Measurements from ENCODE around the gene DLG2. TPM values are rescaled to one million over a fixed set of nuclear protein-coding genes. Genes with fewer than 3 reads are reported as not detected.

DLG2 gene
- polyA plus RNA-seq, 1 donor: 8.1 TPM

DNA sequence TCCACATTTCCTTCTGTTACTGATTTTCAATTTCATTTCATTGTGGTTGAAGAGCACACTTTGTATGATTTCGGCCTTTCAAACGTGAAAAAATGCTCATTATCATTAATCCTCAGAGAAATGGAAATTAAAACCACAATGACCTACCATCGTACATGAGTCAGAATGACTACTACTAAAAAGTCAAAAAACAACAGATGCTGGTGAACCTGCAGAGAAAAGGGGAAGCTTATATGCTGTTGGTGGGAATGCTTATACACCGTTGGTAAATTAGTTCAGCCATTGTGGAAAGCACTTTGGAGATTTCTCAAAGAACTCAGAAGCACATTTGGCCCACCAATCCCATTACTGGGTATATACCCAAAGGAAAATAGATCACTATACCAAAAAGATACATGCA lies 57.6 kb downstream of the DLG2 start:
- WGBS (ENCODE audit: insufficient coverage, low lambda C conversion rate): 96% methylated on average over 3 of the region's 4 CpGs
- H3K4me3 ChIP-seq (ENCODE audit: low read length): no peak overlapping the region
- H3K9me3 ChIP-seq (ENCODE audit: control insufficient read depth, low read depth, low read length): no peaks in the 10 kb centered on the region
- H3K36me3 ChIP-seq (ENCODE audit: control insufficient read depth, insufficient read depth, low read length): no peaks in the 10 kb centered on the region
- H3K27me3 ChIP-seq (ENCODE audit: control insufficient read depth, insufficient read depth, low read length): no peaks in the 10 kb centered on the region
- no peaks in the 10 kb centered on the region for H3K4me1 ChIP-seq (ENCODE audit: control insufficient read depth, insufficient read depth, low read length)
- H3K27ac ChIP-seq (ENCODE audit: low read length): no peak overlapping the region
- no peak for DNase-seq

GRCh38 chr11:85558411-85558810 lies 68.7 kb downstream of the DLG2 start:
- no peak overlapping the region for H3K27ac ChIP-seq (ENCODE audit: low read length)
- H3K9me3 ChIP-seq (ENCODE audit: control insufficient read depth, low read depth, low read length): no peaks in the 10 kb centered on the region
- H3K36me3 ChIP-seq (ENCODE audit: control insufficient read depth, insufficient read depth, low read length): no peaks in the 10 kb centered on the region
- no CpG with 5 or more reads among the region's 2 CpGs for WGBS (ENCODE audit: insufficient coverage, low lambda C conversion rate)
- H3K4me3 ChIP-seq (ENCODE audit: low read length): no peak overlapping the region
- no peaks in the 10 kb centered on the region for H3K27me3 ChIP-seq (ENCODE audit: control insufficient read depth, insufficient read depth, low read length)
- DNase-seq: no peak
- H3K4me1 ChIP-seq (ENCODE audit: control insufficient read depth, insufficient read depth, low read length): no peaks in the 10 kb centered on the region

- DNase-seq: no peak
- Histone ChIP-seq H3K9me3 (ENCODE audit: control insufficient read depth, low read depth, low read length) (peaks cover 8% of the 10 kb centered on the region), H3K4me3 (ENCODE audit: low read length) (no peak overlapping the region), H3K27ac (ENCODE audit: low read length) (no peak overlapping the region), H3K27me3 (ENCODE audit: control insufficient read depth, insufficient read depth, low read length) (no peaks in the 10 kb centered on the region), H3K36me3 (ENCODE audit: control insufficient read depth, insufficient read depth, low read length) (no peaks in the 10 kb centered on the region), H3K4me1 (ENCODE audit: control insufficient read depth, insufficient read depth, low read length) (no peaks in the 10 kb centered on the region)
- no CpG with 5 or more reads among the region's 1 CpG for WGBS (ENCODE audit: insufficient coverage, low lambda C conversion rate)
These were observed 75.3 kb downstream of the DLG2 start for GRCh38 chr11:85551881-85552280.

DNA sequence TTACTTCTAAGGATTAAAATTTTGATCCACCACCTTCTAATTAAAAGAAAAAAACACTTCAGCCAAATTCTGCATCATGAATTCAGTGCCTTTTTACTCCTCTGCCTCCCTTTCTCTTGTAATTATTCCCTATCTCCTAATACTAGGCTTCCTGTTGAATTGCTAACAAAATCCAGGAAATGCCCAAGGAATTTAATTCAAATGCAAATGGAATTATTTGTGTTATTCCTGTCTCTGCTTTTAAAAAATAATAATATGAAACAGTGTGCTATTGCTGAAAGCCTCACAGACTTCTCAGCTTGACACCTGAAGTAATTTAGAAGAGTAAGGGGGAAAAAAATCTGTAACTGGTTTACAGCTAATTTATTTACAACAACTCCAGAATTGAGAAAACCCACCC lies 85.5 kb downstream of the DLG2 start:
- Histone ChIP-seq H3K27me3 (ENCODE audit: control insufficient read depth, insufficient read depth, low read length) (no peaks in the 10 kb centered on the region), H3K27ac (ENCODE audit: low read length) (no peak overlapping the region), H3K9me3 (ENCODE audit: control insufficient read depth, low read depth, low read length) (no peaks in the 10 kb centered on the region), H3K4me3 (ENCODE audit: low read length) (no peak overlapping the region), H3K36me3 (ENCODE audit: control insufficient read depth, insufficient read depth, low read length) (no peaks in the 10 kb centered on the region), H3K4me1 (ENCODE audit: control insufficient read depth, insufficient read depth, low read length) (no peaks in the 10 kb centered on the region)
- DNase-seq: no peak

- Histone ChIP-seq H3K27me3 (ENCODE audit: control insufficient read depth, insufficient read depth, low read length) (no peaks in the 10 kb centered on the region), H3K36me3 (ENCODE audit: control insufficient read depth, insufficient read depth, low read length) (no peaks in the 10 kb centered on the region), H3K4me3 (ENCODE audit: low read length) (no peak overlapping the region), H3K9me3 (ENCODE audit: control insufficient read depth, low read depth, low read length) (peaks cover 4% of the 10 kb centered on the region), H3K27ac (ENCODE audit: low read length) (no peak overlapping the region), H3K4me1 (ENCODE audit: control insufficient read depth, insufficient read depth, low read length) (no peaks in the 10 kb centered on the region)
- DNase-seq: no peak
- WGBS (ENCODE audit: insufficient coverage, low lambda C conversion rate): no CpG with 5 or more reads among the region's 6 CpGs
These were observed 86.4 kb downstream of the DLG2 start for GRCh38 chr11:85540635-85541205.

GRCh38 chr11:85540181-85540580 lies 87.0 kb downstream of the DLG2 start:
- H3K9me3 ChIP-seq (ENCODE audit: control insufficient read depth, low read depth, low read length): peaks cover 4% of the 10 kb centered on the region
- H3K4me3 ChIP-seq (ENCODE audit: low read length): no peak overlapping the region
- no peak for DNase-seq
- H3K27ac ChIP-seq (ENCODE audit: low read length): no peak overlapping the region
- H3K27me3 ChIP-seq (ENCODE audit: control insufficient read depth, insufficient read depth, low read length): no peaks in the 10 kb centered on the region
- no CpG with 5 or more reads among the region's 5 CpGs for WGBS (ENCODE audit: insufficient coverage, low lambda C conversion rate)
- H3K36me3 ChIP-seq (ENCODE audit: control insufficient read depth, insufficient read depth, low read length): no peaks in the 10 kb centered on the region
- H3K4me1 ChIP-seq (ENCODE audit: control insufficient read depth, insufficient read depth, low read length): no peaks in the 10 kb centered on the region

DNA sequence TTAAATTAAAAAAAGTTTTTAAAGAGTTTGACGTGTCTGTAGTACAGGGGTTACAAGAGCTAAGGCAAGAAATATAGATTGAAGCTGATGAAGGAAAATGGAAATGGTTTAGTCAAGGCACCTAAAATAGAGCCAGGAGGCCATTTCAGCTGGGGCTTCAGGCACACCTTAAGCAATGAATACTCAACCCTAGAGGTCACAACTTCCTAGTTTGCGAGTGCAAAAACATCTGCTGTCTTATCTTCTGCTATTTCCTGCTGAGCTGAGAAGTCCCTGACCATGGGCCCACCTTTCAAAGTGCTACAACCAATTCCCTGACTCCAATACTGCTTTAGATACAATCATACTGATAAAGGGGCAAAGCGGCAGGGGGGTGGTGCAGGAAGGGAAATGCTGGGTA lies 87.4 kb downstream of the DLG2 start:
- Histone ChIP-seq H3K9me3 (ENCODE audit: control insufficient read depth, low read depth, low read length) (peaks cover 7% of the 10 kb centered on the region), H3K4me1 (ENCODE audit: control insufficient read depth, insufficient read depth, low read length) (no peaks in the 10 kb centered on the region), H3K27ac (ENCODE audit: low read length) (no peak overlapping the region), H3K4me3 (ENCODE audit: low read length) (no peak overlapping the region), H3K36me3 (ENCODE audit: control insufficient read depth, insufficient read depth, low read length) (no peaks in the 10 kb centered on the region), H3K27me3 (ENCODE audit: control insufficient read depth, insufficient read depth, low read length) (no peaks in the 10 kb centered on the region)
- WGBS (ENCODE audit: insufficient coverage, low lambda C conversion rate): 100% methylated on average over 1 of the region's 3 CpGs
- DNase-seq: no peak

DNA sequence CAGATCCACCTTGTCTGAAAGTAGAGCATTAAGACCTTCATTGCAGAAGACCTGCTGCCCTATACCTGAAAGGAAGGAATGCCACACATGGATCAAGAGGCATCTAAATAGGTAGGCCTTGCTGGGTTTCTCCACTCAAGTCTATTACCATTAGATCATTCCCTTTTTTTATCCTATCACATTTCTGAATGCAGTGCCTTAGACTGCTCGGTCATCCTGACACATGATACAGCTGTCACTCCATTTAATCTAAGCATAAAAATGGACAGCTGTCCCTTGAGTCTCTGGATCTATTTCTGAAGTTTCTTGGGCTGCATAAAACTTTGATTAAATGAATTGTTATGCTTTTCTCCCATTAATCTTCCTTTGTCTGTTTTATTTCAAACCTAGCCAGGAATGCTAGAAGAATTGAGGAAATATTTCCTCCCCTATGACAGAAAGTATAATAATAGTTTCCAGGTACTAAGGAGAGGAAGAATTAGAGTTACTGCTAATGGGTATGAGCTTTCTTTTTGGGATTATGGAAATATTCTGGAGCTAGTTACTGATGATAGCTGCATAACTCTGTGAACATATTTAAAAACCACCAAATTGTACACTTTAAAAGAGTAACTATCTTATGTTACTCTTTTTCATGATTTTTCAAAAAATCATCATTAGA lies 88.0 kb downstream of the DLG2 start:
- DNase-seq: no peak
- WGBS (ENCODE audit: insufficient coverage, low lambda C conversion rate): no CpG with 5 or more reads among the region's 1 CpG

GRCh38 chr11:85536438-85536837 lies 90.7 kb downstream of the DLG2 start:
- H3K36me3 ChIP-seq (ENCODE audit: control insufficient read depth, insufficient read depth, low read length): no peaks in the 10 kb centered on the region
- no CpG with 5 or more reads among the region's 15 CpGs for WGBS (ENCODE audit: insufficient coverage, low lambda C conversion rate)
- peaks cover 7% of the 10 kb centered on the region for H3K9me3 ChIP-seq (ENCODE audit: control insufficient read depth, low read depth, low read length)
- H3K4me1 ChIP-seq (ENCODE audit: control insufficient read depth, insufficient read depth, low read length): no peaks in the 10 kb centered on the region
- no peak overlapping the region for H3K27ac ChIP-seq (ENCODE audit: low read length)
- no peak for DNase-seq
- H3K27me3 ChIP-seq (ENCODE audit: control insufficient read depth, insufficient read depth, low read length): no peaks in the 10 kb centered on the region
- no peak overlapping the region for H3K4me3 ChIP-seq (ENCODE audit: low read length)

More for the DNA sequence above, 88.0 kb downstream of the DLG2 start:
- Histone ChIP-seq H3K4me3 (ENCODE audit: low read length) (no peak overlapping the region), H3K27ac (ENCODE audit: low read length) (no peak overlapping the region), H3K36me3 (ENCODE audit: control insufficient read depth, insufficient read depth, low read length) (no peaks in the 10 kb centered on the region), H3K27me3 (ENCODE audit: control insufficient read depth, insufficient read depth, low read length) (no peaks in the 10 kb centered on the region), H3K9me3 (ENCODE audit: control insufficient read depth, low read depth, low read length) (peaks cover 7% of the 10 kb centered on the region), H3K4me1 (ENCODE audit: control insufficient read depth, insufficient read depth, low read length) (no peaks in the 10 kb centered on the region)

- DNase-seq: no peak
- Histone ChIP-seq H3K27ac (ENCODE audit: low read length) (no peak overlapping the region), H3K4me1 (ENCODE audit: control insufficient read depth, insufficient read depth, low read length) (no peaks in the 10 kb centered on the region), H3K4me3 (ENCODE audit: low read length) (no peak overlapping the region), H3K36me3 (ENCODE audit: control insufficient read depth, insufficient read depth, low read length) (no peaks in the 10 kb centered on the region), H3K9me3 (ENCODE audit: control insufficient read depth, low read depth, low read length) (peaks cover 7% of the 10 kb centered on the region), H3K27me3 (ENCODE audit: control insufficient read depth, insufficient read depth, low read length) (no peaks in the 10 kb centered on the region)
- WGBS (ENCODE audit: insufficient coverage, low lambda C conversion rate): 100% methylated on average over 3 of the region's 3 CpGs
These were observed 92.3 kb downstream of the DLG2 start for GRCh38 chr11:85534806-85535205.
